HepG2 (cell line): ENCODE results near the gene ORC6. TPM values are rescaled to one million over a fixed set of nuclear protein-coding genes. Genes with fewer than 3 reads are reported as not detected.

Experiments
- ARID3A ChIP-seq: IDR thresholded peaks from 2 replicates; pipeline ENCODE4 v1.6.1; 2012; ENCODE audit warnings: low read depth, low read length, improper control_type of control experiment
- CBX5 ChIP-seq: sonication (generic); formaldehyde crosslinking; IDR thresholded peaks from 2 replicates; pipeline ENCODE4 v1.4.0; 2020; ENCODE audit warnings: missing genetic modification reagents, borderline replicate concordance
- DZIP1 ChIP-seq: sonication (generic); formaldehyde crosslinking; IDR thresholded peaks from 2 replicates; pipeline ENCODE4 v1.5.0; 2020; ENCODE audit warnings: mild to moderate bottlenecking, missing genetic modification reagents
- EZH2 ChIP-seq: conservative IDR thresholded peaks from 2 replicates; pipeline ENCODE4 v1.6.1; 2012; ENCODE audit warnings: mild to moderate bottlenecking, low read depth, low read length, moderate library complexity
- HDAC2 ChIP-seq: sonication (generic); formaldehyde crosslinking; IDR thresholded peaks from 2 replicates; pipeline ENCODE4 v1.4.0; 2020; ENCODE audit warnings: missing genetic modification reagents
- HNF1B ChIP-seq: sonication (generic); formaldehyde crosslinking; IDR thresholded peaks from 2 replicates; pipeline ENCODE4 v1.5.1; 2020; ENCODE audit warnings: mild to moderate bottlenecking, moderate library complexity, missing genetic modification reagents
- JARID2 ChIP-seq: sonication (generic); formaldehyde crosslinking; IDR thresholded peaks from 2 replicates; pipeline ENCODE4 v1.8.1; 2023; ENCODE audit warnings: missing genetic modification reagents, inconsistent platforms; ENCODE audit not compliant: insufficient replicate concordance
- NR0B2 ChIP-seq: sonication (generic); formaldehyde crosslinking; IDR thresholded peaks from 2 replicates; pipeline ENCODE4 v1.4.0; 2020; ENCODE audit warnings: mild to moderate bottlenecking, missing genetic modification reagents
- PHF20 ChIP-seq: sonication (generic); formaldehyde crosslinking; IDR thresholded peaks from 2 replicates; pipeline ENCODE4 v1.5.0; 2020; ENCODE audit warnings: mild to moderate bottlenecking, missing genetic modification reagents
- RARA ChIP-seq: IDR thresholded peaks from 2 replicates; pipeline ENCODE4 v1.6.1; 2016; ENCODE audit warnings: missing genetic modification reagents, missing compliant biosample characterization
- RFX1 ChIP-seq: fragments of 450-650 bp; IDR thresholded peaks from 2 replicates; pipeline ENCODE4 v1.6.1; 2017
- SOX5 ChIP-seq: IDR thresholded peaks from 2 replicates; pipeline ENCODE4 v1.6.1; 2016; ENCODE audit warnings: borderline replicate concordance
- TOPORS ChIP-seq: sonication (generic); formaldehyde crosslinking; IDR thresholded peaks from 2 replicates; pipeline ENCODE4 v1.8.0; 2023; ENCODE audit warnings: mild to moderate bottlenecking, missing genetic modification reagents
- ZKSCAN5 ChIP-seq: sonication (generic); formaldehyde crosslinking; IDR thresholded peaks from 2 replicates; pipeline ENCODE4 v1.5.1; 2020; ENCODE audit warnings: mild to moderate bottlenecking, missing genetic modification reagents
- ZNF121 ChIP-seq: sonication (generic); formaldehyde crosslinking; IDR thresholded peaks from 2 replicates; pipeline ENCODE4 v1.5.0; 2020; ENCODE audit warnings: mild to moderate bottlenecking, missing genetic modification reagents
- ZNF383 ChIP-seq: sonication (generic); formaldehyde crosslinking; IDR thresholded peaks from 2 replicates; pipeline ENCODE4 v1.4.0; 2020; ENCODE audit warnings: missing genetic modification reagents, mild to moderate bottlenecking, borderline replicate concordance
- ZNF44 ChIP-seq: sonication (generic); formaldehyde crosslinking; IDR thresholded peaks from 2 replicates; pipeline ENCODE4 v1.5.1; 2020; ENCODE audit warnings: mild to moderate bottlenecking, missing genetic modification reagents
- ZNF550 ChIP-seq: sonication (generic); formaldehyde crosslinking; IDR thresholded peaks from 2 replicates; pipeline ENCODE4 v1.4.0; 2020; ENCODE audit warnings: mild to moderate bottlenecking, missing genetic modification reagents, borderline replicate concordance
- ZNF576 ChIP-seq: sonication (generic); formaldehyde crosslinking; IDR thresholded peaks from 2 replicates; pipeline ENCODE4 v1.4.0; 2020; ENCODE audit warnings: mild to moderate bottlenecking, missing genetic modification reagents
- ZSCAN30 ChIP-seq: sonication (generic); formaldehyde crosslinking; IDR thresholded peaks from 2 replicates; pipeline ENCODE4 v1.5.0; 2020; ENCODE audit warnings: mild to moderate bottlenecking, missing genetic modification reagents
- polyA plus RNA-seq, 8 experiments: library from polyadenylated mRNA; depleted of rRNA in 3 of 8; stranded (reverse) in 7 of 8; unstranded in 1 of 8; fragments of >200 nt; fragmentation: Illumina TruSeq in 4 of 8; extraction: Trizol in 4 of 8; gene quantifications; 2 replicates each; pipeline versions ENCODE4 v1.2.1 to v1.2.3, GENCODE V29; 2011 to 2016; ENCODE audit warnings: low read depth in 4 of 8, missing spikeins in 1 of 8, mixed read lengths in 1 of 8; ENCODE audit not compliant: insufficient read depth in 1 of 8
- total RNA-seq, 5 experiments: library from RNA; depleted of rRNA; stranded (reverse); fragments of >200 nt; fragmentation: Illumina TruSeq; extraction: Trizol; gene quantifications; 2 replicates each; pipeline ENCODE4 v1.2.3, GENCODE V29; 2016; ENCODE audit warnings: low read depth in 1 of 5

Gene ORC6
- total and polyA plus RNA-seq, 2 of the 13 experiments (the other 11 are each of a cell fraction or from before 2014, with no cell fraction given): 34.2 to 69.8 TPM

GRCh38 chr16:46689365-46690280, at the start of gene ORC6 (continued):
- TF ChIP-seq ZKSCAN5 (no peak), ARID3A (no peak), SOX5 (CRISPR knock-in tag) (no peak), HDAC2 (peak; percentile 60), EZH2 (no peak), TOPORS (CRISPR knock-in tag) (peak; percentile 91), ZNF550 (no peak), PHF20 (CRISPR knock-in tag) (peak; percentile 39; the same call in 1 of the 2 replicates), ZNF44 (CRISPR knock-in tag) (0 out of 2 replicates have a peak, but pooled peaks have one; percentile 75), ZSCAN30 (CRISPR knock-in tag) (no peak), ZNF121 (CRISPR knock-in tag) (no peak), RFX1 (no peak), CBX5 (CRISPR knock-in tag) (no peak), RARA (CRISPR knock-in tag) (no peak), NR0B2 (CRISPR knock-in tag) (peak; percentile 86; the same call in 1 of the 2 replicates), ZNF576 (CRISPR knock-in tag) (no peak), ZNF383 (no peak), JARID2 (CRISPR knock-in tag) (peak; percentile 16), DZIP1 (CRISPR knock-in tag) (no peak; the same call in 1 of the 2 replicates), HNF1B (CRISPR knock-in tag) (no peak; the same call in 1 of the 2 replicates)
